Keratinocyte (primary cell): ENCODE results near the gene ZNF784.

ENCODE experiments used
- CTCF ChIP-seq, 3 experiments: IDR thresholded peaks in 1 of 3; conservative IDR thresholded peaks in 1 of 3; optimal IDR thresholded peaks in 1 of 3; 2 replicates in 2 of 3; 3 replicates in 1 of 3; pipeline versions ENCODE3 to v1.5.1; 2011; ENCODE audit warnings: low read length in 3 of 3, mild to moderate bottlenecking in 3 of 3, moderate library complexity in 2 of 3, control low read depth in 1 of 3, inconsistent platforms in 1 of 3; ENCODE audit not compliant: insufficient read depth in 2 of 3; ENCODE audit errors: extremely low read depth in 1 of 3
- EZH2 ChIP-seq: IDR thresholded peaks from one replicate; pipeline ENCODE4 v1.6.1; 2012; ENCODE audit warnings: inconsistent platforms, mild to moderate bottlenecking, low read length, moderate library complexity

GRCh38 chr19:55658846-55659459 is 34.6 kb upstream of the ZNF784 start:
- TF ChIP-seq CTCF (optimal IDR thresholded peaks at IDR 0.05 in 1 of 3, IDR thresholded peaks at IDR 0.05 in 1 of 3, conservative IDR thresholded peaks at IDR 0.05 in 1 of 3; ENCODE audit: extremely low read depth in 1 of 3, insufficient read depth in 2 of 3, low read length in 3 of 3) (no peak), EZH2 (no peak)
